ENCODE data around the gene ISYNA1. TPM values are rescaled to one million over a fixed set of nuclear protein-coding genes. Genes with fewer than 3 reads are reported as not detected.

ISYNA1 gene
- total and polyA plus RNA-seq, 2 experiments from 2014 or later, result 191 to 208 TPM

DNA sequence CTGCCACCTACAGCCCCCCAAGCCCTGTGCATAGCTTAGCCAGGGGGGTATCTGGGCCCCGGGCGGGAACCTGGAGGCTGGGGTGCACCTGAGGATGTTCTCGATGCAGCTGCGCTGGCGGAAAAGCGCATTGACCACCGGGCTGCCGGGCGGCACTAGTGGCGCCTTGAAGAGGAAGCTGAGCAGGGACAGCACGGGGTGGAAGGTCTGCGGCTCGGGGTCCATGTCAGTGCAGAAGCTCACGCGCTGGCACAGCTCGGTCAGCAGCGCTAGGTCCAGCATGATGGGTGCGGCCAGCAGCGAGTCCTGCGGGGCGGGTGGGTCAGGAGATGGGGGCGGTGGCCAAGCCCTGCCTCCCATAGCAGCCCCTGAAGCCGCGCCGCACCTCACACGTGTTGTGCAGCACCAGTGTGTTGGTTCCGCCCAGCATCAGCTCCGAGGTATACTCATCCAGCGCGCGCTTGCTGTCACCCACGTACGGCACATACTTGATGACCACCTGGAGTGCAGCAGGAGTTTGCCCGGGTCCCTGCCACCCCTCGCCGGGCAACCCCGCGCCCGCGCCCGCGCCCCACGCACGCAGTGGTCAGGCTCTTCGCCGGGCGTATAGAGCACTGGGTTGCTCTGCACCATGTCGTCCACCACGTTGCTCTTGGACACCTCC, 2.6 kb downstream of the ISYNA1 start:
- peaks cover 18% of the 10 kb centered on the region for H3K36me3 Mint-ChIP-seq (ENCODE audit: low read depth)
- no peak overlapping the region for H3K4me3 Mint-ChIP-seq
- TF ChIP-seq EZH2phosphoT487 (IDR thresholded peaks at IDR 0.05; ENCODE audit: unreplicated experiment) (no peak), JUNB (IDR thresholded peaks at IDR 0.05; ENCODE audit: unreplicated experiment) (no peak), STAT1 (IDR thresholded peaks at IDR 0.05; ENCODE audit: unreplicated experiment) (no peak), EZH2 (IDR thresholded peaks at IDR 0.05; ENCODE audit: low read depth, unreplicated experiment) (no peak), CREB1 (CRISPR knock-in tag; IDR thresholded peaks at IDR 0.05; ENCODE audit: low read depth) (no peak), POLR2AphosphoS5 (IDR thresholded peaks at IDR 0.05; ENCODE audit: low read depth) (no peak), NANOG (IDR thresholded peaks at IDR 0.05; ENCODE audit: borderline replicate concordance) (no peak), ZNF114 (CRISPR knock-in tag; IDR thresholded peaks at IDR 0.05) (no peak), ZNF331 (CRISPR knock-in tag; IDR thresholded peaks at IDR 0.05; ENCODE audit: low read depth) (no peak)
- TF ChIP-seq, protein P1, sequence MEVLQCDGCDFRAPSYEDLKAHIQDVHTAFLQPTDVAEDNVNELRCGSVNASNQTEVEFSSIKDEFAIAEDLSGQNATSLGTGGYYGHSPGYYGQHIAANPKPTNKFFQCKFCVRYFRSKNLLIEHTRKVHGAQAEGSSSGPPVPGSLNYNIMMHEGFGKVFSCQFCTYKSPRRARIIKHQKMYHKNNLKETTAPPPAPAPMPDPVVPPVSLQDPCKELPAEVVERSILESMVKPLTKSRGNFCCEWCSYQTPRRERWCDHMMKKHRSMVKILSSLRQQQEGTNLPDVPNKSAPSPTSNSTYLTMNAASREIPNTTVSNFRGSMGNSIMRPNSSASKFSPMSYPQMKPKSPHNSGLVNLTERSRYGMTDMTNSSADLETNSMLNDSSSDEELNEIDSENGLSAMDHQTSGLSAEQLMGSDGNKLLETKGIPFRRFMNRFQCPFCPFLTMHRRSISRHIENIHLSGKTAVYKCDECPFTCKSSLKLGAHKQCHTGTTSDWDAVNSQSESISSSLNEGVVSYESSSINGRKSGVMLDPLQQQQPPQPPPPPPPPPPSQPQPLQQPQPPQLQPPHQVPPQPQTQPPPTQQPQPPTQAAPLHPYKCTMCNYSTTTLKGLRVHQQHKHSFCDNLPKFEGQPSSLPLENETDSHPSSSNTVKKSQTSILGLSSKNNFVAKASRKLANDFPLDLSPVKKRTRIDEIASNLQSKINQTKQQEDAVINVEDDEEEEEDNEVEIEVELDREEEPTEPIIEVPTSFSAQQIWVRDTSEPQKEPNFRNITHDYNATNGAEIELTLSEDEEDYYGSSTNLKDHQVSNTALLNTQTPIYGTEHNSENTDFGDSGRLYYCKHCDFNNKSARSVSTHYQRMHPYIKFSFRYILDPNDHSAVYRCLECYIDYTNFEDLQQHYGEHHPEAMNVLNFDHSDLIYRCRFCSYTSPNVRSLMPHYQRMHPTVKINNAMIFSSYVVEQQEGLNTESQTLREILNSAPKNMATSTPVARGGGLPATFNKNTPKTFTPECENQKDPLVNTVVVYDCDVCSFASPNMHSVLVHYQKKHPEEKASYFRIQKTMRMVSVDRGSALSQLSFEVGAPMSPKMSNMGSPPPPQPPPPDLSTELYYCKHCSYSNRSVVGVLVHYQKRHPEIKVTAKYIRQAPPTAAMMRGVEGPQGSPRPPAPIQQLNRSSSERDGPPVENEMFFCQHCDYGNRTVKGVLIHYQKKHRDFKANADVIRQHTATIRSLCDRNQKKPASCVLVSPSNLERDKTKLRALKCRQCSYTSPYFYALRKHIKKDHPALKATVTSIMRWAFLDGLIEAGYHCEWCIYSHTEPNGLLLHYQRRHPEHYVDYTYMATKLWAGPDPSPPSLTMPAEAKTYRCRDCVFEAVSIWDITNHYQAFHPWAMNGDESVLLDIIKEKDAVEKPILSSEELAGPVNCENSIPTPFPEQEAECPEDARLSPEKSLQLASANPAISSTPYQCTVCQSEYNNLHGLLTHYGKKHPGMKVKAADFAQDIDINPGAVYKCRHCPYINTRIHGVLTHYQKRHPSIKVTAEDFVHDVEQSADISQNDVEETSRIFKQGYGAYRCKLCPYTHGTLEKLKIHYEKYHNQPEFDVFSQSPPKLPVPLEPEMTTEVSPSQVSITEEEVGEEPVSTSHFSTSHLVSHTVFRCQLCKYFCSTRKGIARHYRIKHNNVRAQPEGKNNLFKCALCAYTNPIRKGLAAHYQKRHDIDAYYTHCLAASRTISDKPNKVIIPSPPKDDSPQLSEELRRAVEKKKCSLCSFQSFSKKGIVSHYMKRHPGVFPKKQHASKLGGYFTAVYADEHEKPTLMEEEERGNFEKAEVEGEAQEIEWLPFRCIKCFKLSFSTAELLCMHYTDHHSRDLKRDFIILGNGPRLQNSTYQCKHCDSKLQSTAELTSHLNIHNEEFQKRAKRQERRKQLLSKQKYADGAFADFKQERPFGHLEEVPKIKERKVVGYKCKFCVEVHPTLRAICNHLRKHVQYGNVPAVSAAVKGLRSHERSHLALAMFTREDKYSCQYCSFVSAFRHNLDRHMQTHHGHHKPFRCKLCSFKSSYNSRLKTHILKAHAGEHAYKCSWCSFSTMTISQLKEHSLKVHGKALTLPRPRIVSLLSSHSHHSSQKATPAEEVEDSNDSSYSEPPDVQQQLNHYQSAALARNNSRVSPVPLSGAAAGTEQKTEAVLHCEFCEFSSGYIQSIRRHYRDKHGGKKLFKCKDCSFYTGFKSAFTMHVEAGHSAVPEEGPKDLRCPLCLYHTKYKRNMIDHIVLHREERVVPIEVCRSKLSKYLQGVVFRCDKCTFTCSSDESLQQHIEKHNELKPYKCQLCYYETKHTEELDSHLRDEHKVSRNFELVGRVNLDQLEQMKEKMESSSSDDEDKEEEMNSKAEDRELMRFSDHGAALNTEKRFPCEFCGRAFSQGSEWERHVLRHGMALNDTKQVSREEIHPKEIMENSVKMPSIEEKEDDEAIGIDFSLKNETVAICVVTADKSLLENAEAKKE (CRISPR knock-in tag; IDR thresholded peaks at IDR 0.05), result no peak
- TF ChIP-seq, protein P2, sequence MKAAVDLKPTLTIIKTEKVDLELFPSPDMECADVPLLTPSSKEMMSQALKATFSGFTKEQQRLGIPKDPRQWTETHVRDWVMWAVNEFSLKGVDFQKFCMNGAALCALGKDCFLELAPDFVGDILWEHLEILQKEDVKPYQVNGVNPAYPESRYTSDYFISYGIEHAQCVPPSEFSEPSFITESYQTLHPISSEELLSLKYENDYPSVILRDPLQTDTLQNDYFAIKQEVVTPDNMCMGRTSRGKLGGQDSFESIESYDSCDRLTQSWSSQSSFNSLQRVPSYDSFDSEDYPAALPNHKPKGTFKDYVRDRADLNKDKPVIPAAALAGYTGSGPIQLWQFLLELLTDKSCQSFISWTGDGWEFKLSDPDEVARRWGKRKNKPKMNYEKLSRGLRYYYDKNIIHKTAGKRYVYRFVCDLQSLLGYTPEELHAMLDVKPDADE (IDR thresholded peaks at IDR 0.05), result no peak
- TF ChIP-seq, protein P3, sequence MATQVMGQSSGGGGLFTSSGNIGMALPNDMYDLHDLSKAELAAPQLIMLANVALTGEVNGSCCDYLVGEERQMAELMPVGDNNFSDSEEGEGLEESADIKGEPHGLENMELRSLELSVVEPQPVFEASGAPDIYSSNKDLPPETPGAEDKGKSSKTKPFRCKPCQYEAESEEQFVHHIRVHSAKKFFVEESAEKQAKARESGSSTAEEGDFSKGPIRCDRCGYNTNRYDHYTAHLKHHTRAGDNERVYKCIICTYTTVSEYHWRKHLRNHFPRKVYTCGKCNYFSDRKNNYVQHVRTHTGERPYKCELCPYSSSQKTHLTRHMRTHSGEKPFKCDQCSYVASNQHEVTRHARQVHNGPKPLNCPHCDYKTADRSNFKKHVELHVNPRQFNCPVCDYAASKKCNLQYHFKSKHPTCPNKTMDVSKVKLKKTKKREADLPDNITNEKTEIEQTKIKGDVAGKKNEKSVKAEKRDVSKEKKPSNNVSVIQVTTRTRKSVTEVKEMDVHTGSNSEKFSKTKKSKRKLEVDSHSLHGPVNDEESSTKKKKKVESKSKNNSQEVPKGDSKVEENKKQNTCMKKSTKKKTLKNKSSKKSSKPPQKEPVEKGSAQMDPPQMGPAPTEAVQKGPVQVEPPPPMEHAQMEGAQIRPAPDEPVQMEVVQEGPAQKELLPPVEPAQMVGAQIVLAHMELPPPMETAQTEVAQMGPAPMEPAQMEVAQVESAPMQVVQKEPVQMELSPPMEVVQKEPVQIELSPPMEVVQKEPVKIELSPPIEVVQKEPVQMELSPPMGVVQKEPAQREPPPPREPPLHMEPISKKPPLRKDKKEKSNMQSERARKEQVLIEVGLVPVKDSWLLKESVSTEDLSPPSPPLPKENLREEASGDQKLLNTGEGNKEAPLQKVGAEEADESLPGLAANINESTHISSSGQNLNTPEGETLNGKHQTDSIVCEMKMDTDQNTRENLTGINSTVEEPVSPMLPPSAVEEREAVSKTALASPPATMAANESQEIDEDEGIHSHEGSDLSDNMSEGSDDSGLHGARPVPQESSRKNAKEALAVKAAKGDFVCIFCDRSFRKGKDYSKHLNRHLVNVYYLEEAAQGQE (IDR thresholded peaks at IDR 0.05; ENCODE audit: unreplicated experiment), result no peak
- TF ChIP-seq, protein P4, sequence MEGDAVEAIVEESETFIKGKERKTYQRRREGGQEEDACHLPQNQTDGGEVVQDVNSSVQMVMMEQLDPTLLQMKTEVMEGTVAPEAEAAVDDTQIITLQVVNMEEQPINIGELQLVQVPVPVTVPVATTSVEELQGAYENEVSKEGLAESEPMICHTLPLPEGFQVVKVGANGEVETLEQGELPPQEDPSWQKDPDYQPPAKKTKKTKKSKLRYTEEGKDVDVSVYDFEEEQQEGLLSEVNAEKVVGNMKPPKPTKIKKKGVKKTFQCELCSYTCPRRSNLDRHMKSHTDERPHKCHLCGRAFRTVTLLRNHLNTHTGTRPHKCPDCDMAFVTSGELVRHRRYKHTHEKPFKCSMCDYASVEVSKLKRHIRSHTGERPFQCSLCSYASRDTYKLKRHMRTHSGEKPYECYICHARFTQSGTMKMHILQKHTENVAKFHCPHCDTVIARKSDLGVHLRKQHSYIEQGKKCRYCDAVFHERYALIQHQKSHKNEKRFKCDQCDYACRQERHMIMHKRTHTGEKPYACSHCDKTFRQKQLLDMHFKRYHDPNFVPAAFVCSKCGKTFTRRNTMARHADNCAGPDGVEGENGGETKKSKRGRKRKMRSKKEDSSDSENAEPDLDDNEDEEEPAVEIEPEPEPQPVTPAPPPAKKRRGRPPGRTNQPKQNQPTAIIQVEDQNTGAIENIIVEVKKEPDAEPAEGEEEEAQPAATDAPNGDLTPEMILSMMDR (conservative IDR thresholded peaks at IDR 0.05; ENCODE audit: low read depth in 2 of 2), result no peak
- H3K4me1 ChIP-seq (ENCODE audit: insufficient read depth), result peaks cover 46% of the 10 kb centered on the region
- H3K27me3 ChIP-seq (ENCODE audit: insufficient read depth), result no peaks in the 10 kb centered on the region
- peaks cover 3% of the 10 kb centered on the region for H4K20me1 ChIP-seq (replicated peaks; ENCODE audit: insufficient read depth)
- DNase-seq (ENCODE audit: low spot score), result no peak
- peaks cover 30% of the 10 kb centered on the region for H3K27me3 Mint-ChIP-seq (ENCODE audit: insufficient read depth, low read depth, poor library complexity)
- H3K4me2 ChIP-seq, result no peak overlapping the region
- no peak overlapping the region for H3K4me3 ChIP-seq
- H3K4me1 Mint-ChIP-seq, result peaks cover 34% of the 10 kb centered on the region
- H2AFZ ChIP-seq, result no peak overlapping the region
- H3F3A ChIP-seq (replicated peaks; ENCODE audit: low read depth), result peaks cover 33% of the 10 kb centered on the region; the same call in 1 of the 2 replicates
- no peak overlapping the region for H3K27ac ChIP-seq (ENCODE audit: low read depth)
- no peaks in the 10 kb centered on the region for H3K9me3 Mint-ChIP-seq
- no peaks in the 10 kb centered on the region for H3K36me3 ChIP-seq (ENCODE audit: insufficient read depth)
- no peaks in the 10 kb centered on the region for H3K79me2 ChIP-seq (replicated peaks; ENCODE audit: insufficient read depth)
- H3K27ac Mint-ChIP-seq, result no peak overlapping the region
- no peaks in the 10 kb centered on the region for H3K9me2 ChIP-seq (ENCODE audit: insufficient read depth)
- no peak for ATAC-seq
